Activated CD8-positive, alpha-beta memory T cell treated with anti-CD3 and anti-CD28 coated beads for 4 hours (primary cell): ENCODE results near the gene DYNC1H1.

Experiments used
- DNase-seq, 2 donors: peaks; one replicate each; pipeline ENCODE4 v3.0.0-alpha.2; 2020; ENCODE audit warnings: low read depth in 2 of 2

The DYNC1H1 gene

GRCh38 chr14:101992708-101993107 is 28.3 kb downstream of the DYNC1H1 start:
- no peak for DNase-seq

GRCh38 chr14:101997429-101998336 is 33.3 kb downstream of the DYNC1H1 start:
- no peak for DNase-seq

GRCh38 chr14:102000902-102001301 is 36.5 kb downstream of the DYNC1H1 start:
- DNase-seq, result no peak

GRCh38 chr14:102005336-102005735 is 41.0 kb downstream of the DYNC1H1 start:
- DNase-seq, result no peak

GRCh38 chr14:102007916-102008418 is 43.6 kb downstream of the DYNC1H1 start:
- DNase-seq, result no peak

- no peak for DNase-seq
These were observed 44.5 kb downstream of the DYNC1H1 start for GRCh38 chr14:102008891-102009290.

- no peak for DNase-seq
These were observed 47.3 kb downstream of the DYNC1H1 start for GRCh38 chr14:102011631-102012030.

GRCh38 chr14:102012336-102012735 is 48.0 kb downstream of the DYNC1H1 start:
- no peak for DNase-seq

GRCh38 chr14:102013669-102014200 is 49.4 kb downstream of the DYNC1H1 start:
- DNase-seq, result no peak

GRCh38 chr14:102015045-102015685 is 50.8 kb downstream of the DYNC1H1 start:
- no peak for DNase-seq

GRCh38 chr14:102015771-102016170 is 51.4 kb downstream of the DYNC1H1 start:
- DNase-seq, result no peak

GRCh38 chr14:102016420-102017090 is 52.2 kb downstream of the DYNC1H1 start:
- no peak for DNase-seq

- no peak for DNase-seq
These were observed 53.9 kb downstream of the DYNC1H1 start for GRCh38 chr14:102018251-102018650.

GRCh38 chr14:102019006-102019540 is 54.7 kb downstream of the DYNC1H1 start:
- DNase-seq, result no peak

- peak in 1 of 2 donors; percentile 3 for DNase-seq
These were observed 55.9 kb downstream of the DYNC1H1 start for GRCh38 chr14:102020058-102020971.

- DNase-seq, result no peak
These were observed 62.6 kb downstream of the DYNC1H1 start for GRCh38 chr14:102026934-102027333.

- no peak for DNase-seq
These were observed 63.6 kb downstream of the DYNC1H1 start for GRCh38 chr14:102027951-102028350.

GRCh38 chr14:102028733-102029132 is 64.4 kb downstream of the DYNC1H1 start:
- DNase-seq, result no peak

GRCh38 chr14:102029956-102030355 is 65.6 kb downstream of the DYNC1H1 start:
- no peak for DNase-seq

GRCh38 chr14:102033241-102033640 is 68.9 kb downstream of the DYNC1H1 start:
- no peak for DNase-seq

GRCh38 chr14:102034301-102034700 is 69.9 kb downstream of the DYNC1H1 start:
- no peak for DNase-seq
